HuH-7 (cell line): Measurements from ENCODE around the gene ERC1.
"Not testable (repeated sequence)": the region's sequence is repeated elsewhere in the genome, so short reads cannot be mapped to it uniquely, and the experiment has no call there.

Experiments used
- DNase-seq: peaks from one replicate; pipeline ENCODE4 v3.0.0; 2011; ENCODE audit warnings: low spot score

Gene ERC1

GRCh38 chr12:1220127-1221092, 229.4 kb downstream of the ERC1 start:
- no peak for DNase-seq

GRCh38 chr12:1222858-1223639, 232.0 kb downstream of the ERC1 start:
- DNase-seq = no peak

GRCh38 chr12:1226951-1227350, 235.9 kb downstream of the ERC1 start:
- no peak for DNase-seq

- DNase-seq = no peak
These were observed 243.1 kb downstream of the ERC1 start for GRCh38 chr12:1234073-1234472.

GRCh38 chr12:1246637-1247036, 255.6 kb downstream of the ERC1 start:
- DNase-seq = no peak

GRCh38 chr12:1250641-1251040, 259.6 kb downstream of the ERC1 start:
- no peak for DNase-seq

GRCh38 chr12:1252758-1253157, 261.7 kb downstream of the ERC1 start:
- no peak for DNase-seq

GRCh38 chr12:1255125-1255524, 264.1 kb downstream of the ERC1 start:
- DNase-seq = not testable (repeated sequence)

GRCh38 chr12:1255854-1256253, 264.8 kb downstream of the ERC1 start:
- DNase-seq = not testable (repeated sequence)

GRCh38 chr12:1256285-1256684, 265.3 kb downstream of the ERC1 start:
- DNase-seq = no peak

GRCh38 chr12:1256991-1257390, 266.0 kb downstream of the ERC1 start:
- DNase-seq = no peak

GRCh38 chr12:1262011-1262410, 271.0 kb downstream of the ERC1 start:
- DNase-seq = no peak

GRCh38 chr12:1267243-1267642, 276.2 kb downstream of the ERC1 start:
- DNase-seq = no peak

GRCh38 chr12:1272142-1272541, 281.1 kb downstream of the ERC1 start:
- no peak for DNase-seq

- no peak for DNase-seq
These were observed 282.0 kb downstream of the ERC1 start for GRCh38 chr12:1273051-1273450.

- DNase-seq = no peak
These were observed 286.9 kb downstream of the ERC1 start for GRCh38 chr12:1277905-1278304.

- DNase-seq = no peak
These were observed 288.0 kb downstream of the ERC1 start for GRCh38 chr12:1279050-1279449.

GRCh38 chr12:1280059-1280458, 289.0 kb downstream of the ERC1 start:
- DNase-seq = no peak

- DNase-seq = no peak
These were observed 290.8 kb downstream of the ERC1 start for GRCh38 chr12:1281683-1282366.

- no peak for DNase-seq
These were observed 291.8 kb downstream of the ERC1 start for GRCh38 chr12:1282670-1283315.

- DNase-seq = no peak
These were observed 292.3 kb downstream of the ERC1 start for GRCh38 chr12:1283316-1283715.

GRCh38 chr12:1284611-1285010, 293.6 kb downstream of the ERC1 start:
- no peak for DNase-seq
